K562 (cell line): ENCODE data around the gene MRPL38. TPM values are rescaled to one million over a fixed set of nuclear protein-coding genes. Genes with fewer than 3 reads are reported as not detected.

Experiments used
- ARID1B ChIP-seq: fragments of 450-650 bp; IDR thresholded peaks from 2 replicates; pipeline ENCODE4 v1.6.1; 2016; ENCODE audit warnings: antibody characterized with exemption, mild to moderate bottlenecking, inconsistent platforms
- CBX1 ChIP-seq: sonication (generic); IDR thresholded peaks from 2 replicates; pipeline ENCODE4 v1.6.1; 2016; ENCODE audit warnings: antibody characterized with exemption, low read depth, mild to moderate bottlenecking
- CHD2 ChIP-seq: IDR thresholded peaks from 2 replicates; pipeline ENCODE4 v1.6.1; 2011; ENCODE audit warnings: low read depth, low read length
- CREB1 ChIP-seq, 2 experiments: sonication (generic) in 1 of 2; formaldehyde crosslinking in 1 of 2; IDR thresholded peaks; 2 replicates each; pipeline versions ENCODE4 v1.6.1 to v1.8.0; 2012 to 2022; ENCODE audit warnings: inconsistent platforms in 1 of 2, mild to moderate bottlenecking in 1 of 2, missing genetic modification reagents in 1 of 2, moderate library complexity in 1 of 2
- ELF4 ChIP-seq: fragments of 450-650 bp; formaldehyde crosslinking; IDR thresholded peaks from 2 replicates; pipeline ENCODE4 v1.4.0; 2022; ENCODE audit warnings: missing genetic modification characterization
- ELK3 ChIP-seq: fragments of 450-650 bp; formaldehyde crosslinking; IDR thresholded peaks from 2 replicates; pipeline ENCODE4 v1.4.0; 2020; ENCODE audit warnings: mild to moderate bottlenecking
- PURB ChIP-seq: sonication (generic); formaldehyde crosslinking; IDR thresholded peaks from 2 replicates; pipeline ENCODE4 v1.9.0; 2021; ENCODE audit warnings: low read depth, mild to moderate bottlenecking, missing genetic modification reagents
- RB1 ChIP-seq: fragments of 450-650 bp; IDR thresholded peaks from 2 replicates; pipeline ENCODE4 v1.6.1; 2017; ENCODE audit warnings: low read depth, mild to moderate bottlenecking
- RBM14 ChIP-seq: fragments of 200-400 bp; formaldehyde crosslinking; IDR thresholded peaks from 2 replicates; pipeline ENCODE4 v1.6.1; 2018; ENCODE audit warnings: low read depth, mild to moderate bottlenecking, low read length, moderate library complexity, borderline replicate concordance; ENCODE audit not compliant: insufficient read depth
- SNIP1 ChIP-seq: fragments of 450-650 bp; IDR thresholded peaks from 2 replicates; pipeline ENCODE4 v1.7.1; 2017; ENCODE audit warnings: low read depth, mild to moderate bottlenecking
- ZBTB33 ChIP-seq: sonication (generic); formaldehyde crosslinking; IDR thresholded peaks from 2 replicates; pipeline ENCODE4 v1.8.1; 2023; ENCODE audit warnings: mild to moderate bottlenecking, missing genetic modification reagents
- ZHX1 ChIP-seq: fragments of 150-350 bp; conservative IDR thresholded peaks from 2 replicates; pipeline ENCODE4 v1.6.1; 2014; ENCODE audit warnings: low read length
- ZNF449 ChIP-seq: fragments of 250-450 bp; sonication (Bioruptor Pico); IDR thresholded peaks from 2 replicates; pipeline ENCODE4 v1.8.0; 2022; ENCODE audit warnings: moderate library complexity, mild to moderate bottlenecking, inconsistent platforms
- polyA plus RNA-seq, 8 experiments: library from polyadenylated mRNA; depleted of rRNA in 4 of 8; stranded (reverse) in 5 of 8; unstranded in 3 of 8; fragments of >200 nt; fragmentation: Nextera tagmentation in 2 of 8; fragmentation: Illumina TruSeq in 1 of 8; extraction: Ambion mirVana in 2 of 8; extraction: Trizol in 1 of 8; gene quantifications; 2 replicates each; pipeline versions ENCODE4 v1.2.1 to v1.2.3, GENCODE V29; 2011 to 2014; ENCODE audit warnings: inconsistent platforms in 1 of 8, missing spikeins in 1 of 8
- total RNA-seq, 7 experiments: library from RNA; depleted of rRNA in 6 of 7; stranded (reverse); fragments of >200 nt in 6 of 7; fragmentation: Illumina TruSeq in 2 of 7; extraction: Trizol in 2 of 7; gene quantifications; 2 replicates each; pipeline versions ENCODE4 v1.2.1 to v1.2.3, GENCODE V29; 2011 to 2021; ENCODE audit warnings: low replicate concordance in 1 of 7
- TF ChIP-seq, protein P1 (sequence below), 2 experiments: IDR thresholded peaks in 1 of 2; conservative IDR thresholded peaks in 1 of 2; 2 replicates each; pipeline ENCODE4 v1.6.1; 2016; ENCODE audit warnings: low read depth in 2 of 2, mild to moderate bottlenecking in 1 of 2, missing compliant biosample characterization in 1 of 2, missing genetic modification characterization in 1 of 2, moderate library complexity in 1 of 2

MRPL38 gene
- total and polyA plus RNA-seq, 9 of the 15 experiments (the other 6 are each of a cell fraction or from before 2014, with no cell fraction given): 4.5 to 154 (median 48.5) TPM

DNA sequence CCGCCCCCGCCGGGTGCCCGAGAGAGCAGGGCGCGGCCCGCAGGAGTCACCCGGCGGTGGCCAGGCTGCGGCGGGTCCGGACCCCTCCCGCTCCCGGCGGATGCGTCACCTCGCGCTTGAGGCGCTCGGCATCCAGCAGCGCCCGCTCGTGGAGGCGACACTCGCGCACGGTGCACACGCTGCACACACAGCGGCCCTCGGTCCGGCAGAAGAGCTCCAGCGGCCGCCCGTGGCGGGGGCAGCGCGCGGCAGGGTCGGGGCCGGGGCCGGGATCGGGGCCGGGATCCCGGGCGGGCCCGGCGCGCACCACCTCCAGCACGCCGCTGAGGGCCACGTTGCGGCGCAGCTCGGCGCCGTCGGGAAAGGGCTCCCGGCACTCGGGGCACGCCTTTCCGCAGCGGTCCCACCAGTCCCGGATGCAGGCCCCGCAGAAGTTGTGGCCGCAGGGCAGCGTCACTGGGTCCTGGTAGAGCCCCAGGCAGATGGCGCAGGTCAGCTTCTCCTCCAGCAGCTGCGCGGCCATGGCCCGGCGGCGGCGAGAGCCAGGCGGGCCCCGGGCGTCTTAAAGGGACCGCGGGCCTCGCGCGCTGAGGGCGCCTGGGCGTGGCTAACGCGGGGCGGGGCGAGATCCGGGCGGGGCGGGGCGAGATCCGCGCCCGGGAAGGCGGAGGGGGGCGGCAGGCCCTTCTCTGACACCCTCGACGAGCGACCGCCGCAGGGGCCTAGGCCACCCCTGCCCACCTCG is 8.1 kb downstream of the MRPL38 start, which contains the start of gene TRIM65 (continued):
- TF ChIP-seq SNIP1 (no peak), ZBTB33 (CRISPR knock-in tag) (no peak), CREB1 (IDR thresholded peaks at IDR 0.05) (peak; percentile 68; the same call in 1 of the 2 replicates), CREB1 (CRISPR knock-in tag; IDR thresholded peaks at IDR 0.05) (peak; percentile 89), ELF4 (no peak), PURB (CRISPR knock-in tag) (no peak), CBX1 (peak; percentile 10; the same call in 1 of the 2 replicates), ELK3 (no peak), RB1 (peak; percentile 89), RBM14 (no peak), ZHX1 (no peak), ZNF449 (CRISPR knock-in tag) (no peak), ARID1B (no peak; the same call in 1 of the 2 replicates), CHD2 (no peak)
- TF ChIP-seq, protein P1, sequence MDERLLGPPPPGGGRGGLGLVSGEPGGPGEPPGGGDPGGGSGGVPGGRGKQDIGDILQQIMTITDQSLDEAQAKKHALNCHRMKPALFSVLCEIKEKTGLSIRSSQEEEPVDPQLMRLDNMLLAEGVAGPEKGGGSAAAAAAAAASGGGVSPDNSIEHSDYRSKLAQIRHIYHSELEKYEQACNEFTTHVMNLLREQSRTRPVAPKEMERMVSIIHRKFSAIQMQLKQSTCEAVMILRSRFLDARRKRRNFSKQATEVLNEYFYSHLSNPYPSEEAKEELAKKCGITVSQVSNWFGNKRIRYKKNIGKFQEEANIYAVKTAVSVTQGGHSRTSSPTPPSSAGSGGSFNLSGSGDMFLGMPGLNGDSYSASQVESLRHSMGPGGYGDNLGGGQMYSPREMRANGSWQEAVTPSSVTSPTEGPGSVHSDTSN (CRISPR knock-in tag; IDR thresholded peaks at IDR 0.05; ENCODE audit: low read depth): no peak
- TF ChIP-seq, protein P1 (tag; conservative IDR thresholded peaks at IDR 0.05; ENCODE audit: low read depth): no peak
